HG02798 (cell line): ENCODE results near the gene HUWE1.
A peak's percentile ranks its signal among the peaks of the same experiment; 100 is the strongest.

Experiments used
- ATAC-seq: cut with Tn5 transposase; IDR thresholded peaks from one replicate; pipeline ENCODE4 v1.9.1; 2021; ENCODE audit warnings: mild to moderate bottlenecking; ENCODE audit not compliant: unreplicated experiment, poor library complexity

HUWE1 gene

GRCh38 chrX:53695946-53696549, 9.5 kb upstream of the HUWE1 start:
- no peak for ATAC-seq

- ATAC-seq: no peak
Observed at GRCh38 chrX:53694642-53695041, 8.1 kb upstream of the HUWE1 start.

DNA sequence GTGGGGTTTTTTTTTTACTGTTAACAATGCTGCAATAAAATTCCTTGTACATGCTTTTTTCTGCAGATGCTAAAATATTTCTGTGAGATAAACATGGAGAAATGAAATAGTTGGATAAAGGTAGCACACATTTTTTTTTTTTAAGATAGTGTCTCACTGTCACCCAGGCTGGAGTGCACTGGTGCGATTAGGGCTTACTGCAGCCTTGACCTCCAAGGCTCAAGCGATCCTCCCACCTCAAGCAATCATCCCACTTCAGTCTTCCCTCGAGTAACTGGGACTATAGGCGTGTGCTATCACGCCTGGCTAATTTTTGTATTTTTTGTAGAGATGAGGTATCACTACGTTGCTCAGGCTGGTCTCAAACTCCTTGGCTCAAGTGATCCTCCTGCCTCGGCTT, 1.8 kb upstream of the HUWE1 start:
- no peak for ATAC-seq

DNA sequence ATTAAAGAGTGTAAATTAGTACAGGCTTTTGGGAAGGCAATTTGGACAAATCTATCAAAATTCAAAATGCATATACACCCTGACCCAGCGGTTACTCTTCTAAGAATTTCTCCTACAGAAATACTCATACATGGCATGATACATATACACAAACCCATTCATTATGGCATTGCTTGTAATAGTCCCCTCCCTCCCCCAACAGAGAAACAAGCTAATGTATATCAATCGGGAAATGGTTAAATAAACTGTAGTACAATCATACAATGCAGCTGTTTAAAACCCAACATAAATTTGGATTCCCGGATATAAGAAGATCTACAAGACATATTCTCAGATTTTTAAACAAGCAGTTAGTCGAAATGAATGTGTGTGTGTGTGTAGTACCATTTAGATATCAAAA, 808 bp downstream of the HUWE1 start:
- no peak for ATAC-seq

GRCh38 chrX:53684415-53685192, 1.9 kb downstream of the HUWE1 start:
- ATAC-seq: no peak

GRCh38 chrX:53683556-53684414, 2.7 kb downstream of the HUWE1 start:
- ATAC-seq: peak; percentile 72

GRCh38 chrX:53682885-53683555, 3.5 kb downstream of the HUWE1 start:
- no peak for ATAC-seq

DNA sequence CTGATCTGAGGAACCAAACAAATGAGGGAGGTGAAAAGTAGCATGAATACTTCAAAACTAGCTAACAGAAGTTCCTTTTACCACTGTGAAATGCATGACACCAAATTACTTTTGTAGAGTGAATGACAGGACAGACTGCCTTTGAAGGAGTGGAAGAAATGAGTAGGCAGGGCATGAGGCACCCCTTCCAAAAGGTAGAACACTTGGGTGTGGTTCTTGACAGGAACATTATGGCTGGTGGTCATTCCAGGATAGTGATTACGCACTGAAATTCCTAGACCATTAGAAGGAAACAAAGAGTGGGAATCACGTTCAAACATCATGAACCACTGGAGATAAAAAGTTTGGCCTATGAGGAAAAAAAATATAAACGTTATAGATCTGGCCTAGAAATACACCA, 4.9 kb downstream of the HUWE1 start:
- ATAC-seq: no peak

DNA sequence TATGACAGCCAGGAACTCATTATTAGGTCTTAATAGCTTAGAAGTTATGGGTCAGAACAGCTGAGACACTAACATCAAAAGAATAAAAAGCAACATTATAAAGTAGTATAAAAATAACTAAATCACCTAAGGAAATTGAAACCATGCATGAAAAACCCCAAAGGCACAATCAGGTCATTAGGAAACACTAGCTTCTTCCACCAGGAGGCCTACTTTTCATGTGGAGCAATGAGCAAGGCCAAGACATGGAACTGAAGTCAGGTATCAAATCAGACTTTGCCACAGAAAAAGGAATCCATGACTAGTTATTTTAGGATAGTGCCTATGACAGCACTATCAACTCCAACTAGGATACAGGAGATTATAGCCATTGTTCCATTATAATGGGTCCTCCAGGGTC, 7.9 kb downstream of the HUWE1 start:
- ATAC-seq: no peak

DNA sequence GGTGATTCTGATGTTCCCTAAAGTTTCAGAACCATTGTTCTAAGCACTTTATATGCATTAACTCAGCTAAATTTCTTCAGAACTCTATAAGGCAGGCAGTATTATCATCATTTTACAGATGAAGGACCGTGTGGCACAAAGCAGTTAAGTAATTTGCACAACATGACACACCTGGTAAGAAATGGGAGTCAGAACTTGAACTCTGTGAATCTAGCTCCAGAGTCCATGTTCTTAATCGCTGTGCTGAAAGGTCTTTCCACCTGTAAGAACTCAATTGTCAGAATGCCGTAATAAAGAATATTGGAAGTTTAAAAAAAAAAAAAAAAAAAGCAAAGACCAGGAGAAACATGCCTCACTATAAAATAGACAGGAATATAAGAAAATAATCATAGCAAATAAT, 9.2 kb downstream of the HUWE1 start:
- no peak for ATAC-seq

- ATAC-seq: no peak
Observed at GRCh38 chrX:53674581-53674980, 11.9 kb downstream of the HUWE1 start.

GRCh38 chrX:53669258-53669657, 17.3 kb downstream of the HUWE1 start:
- ATAC-seq: no peak

DNA sequence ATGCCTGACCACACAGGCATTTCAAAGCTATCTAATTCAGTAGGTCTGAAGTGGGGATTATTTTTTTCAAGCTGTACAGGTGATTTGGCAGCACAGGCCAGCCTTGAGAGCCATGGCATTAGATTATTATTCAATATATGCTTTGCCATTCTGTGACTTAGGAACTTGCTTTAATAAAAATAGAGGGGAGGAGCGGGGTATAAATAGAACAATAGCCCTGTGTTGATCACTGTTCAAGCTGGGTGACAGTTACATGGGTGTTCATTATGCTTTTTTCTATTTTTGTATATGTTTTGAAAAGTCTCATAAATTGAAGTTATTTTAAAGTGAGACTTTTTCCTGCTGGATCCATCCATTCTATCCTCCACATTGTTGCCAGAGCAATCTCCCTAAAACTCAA, 20.3 kb downstream of the HUWE1 start:
- no peak for ATAC-seq

DNA sequence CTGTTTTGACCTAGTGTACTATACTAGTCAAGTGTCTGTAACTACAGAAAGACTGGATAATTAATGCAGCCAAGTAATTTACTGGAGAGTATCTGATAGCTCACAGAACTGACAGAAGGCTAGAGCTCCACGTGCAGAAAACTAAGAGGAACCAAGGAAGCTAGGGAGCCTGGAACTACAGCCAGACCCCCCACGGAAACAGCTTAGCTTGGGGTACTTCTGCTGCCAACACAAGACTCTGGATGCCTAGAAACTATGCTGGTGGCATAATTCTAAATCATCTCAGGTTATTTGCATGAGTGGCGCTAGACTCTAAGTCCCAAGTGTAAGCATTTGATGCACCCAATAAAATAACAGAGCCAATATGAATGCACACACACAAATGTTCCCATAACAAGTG, 26.5 kb downstream of the HUWE1 start:
- no peak for ATAC-seq

DNA sequence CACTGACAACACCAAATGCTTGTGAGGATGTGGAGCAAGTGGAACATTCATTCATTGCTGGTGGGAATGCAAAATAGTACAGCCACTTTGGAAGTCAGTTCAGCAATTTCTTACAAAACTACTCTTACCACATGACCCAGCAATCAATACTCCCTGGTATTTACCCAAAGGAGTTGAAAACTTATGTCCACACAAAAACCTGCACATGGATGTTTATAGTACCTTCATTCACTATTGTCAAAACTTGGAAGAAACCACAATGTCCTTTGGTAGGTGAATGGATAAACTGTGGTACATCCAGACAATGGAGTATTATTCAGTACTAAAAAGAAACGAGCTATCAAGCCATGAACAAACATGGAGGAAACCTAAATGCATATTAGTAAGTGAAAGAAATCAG, 27.5 kb downstream of the HUWE1 start:
- ATAC-seq: no peak

GRCh38 chrX:53656845-53657244, 29.7 kb downstream of the HUWE1 start:
- no peak for ATAC-seq

GRCh38 chrX:53654376-53654775, 32.1 kb downstream of the HUWE1 start:
- ATAC-seq: no peak

DNA sequence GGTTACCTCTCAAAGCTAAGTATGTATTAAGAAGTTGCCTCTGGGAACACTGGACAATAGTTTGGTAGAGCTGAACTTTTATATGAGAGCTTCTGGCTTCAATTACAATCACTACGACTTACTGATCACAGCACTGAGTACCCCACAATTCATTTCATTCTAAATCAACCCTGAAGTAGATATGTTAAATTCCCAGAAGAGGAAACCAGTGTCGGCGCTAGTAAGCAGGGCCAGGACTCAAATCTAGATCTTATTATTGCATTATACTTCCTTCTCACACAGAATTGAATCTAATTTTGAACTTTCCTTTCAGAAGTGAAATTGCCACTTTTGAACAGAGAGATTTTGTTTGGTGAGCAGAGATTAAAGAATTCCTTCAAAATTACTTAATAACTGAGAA, 41.8 kb downstream of the HUWE1 start:
- ATAC-seq: no peak

DNA sequence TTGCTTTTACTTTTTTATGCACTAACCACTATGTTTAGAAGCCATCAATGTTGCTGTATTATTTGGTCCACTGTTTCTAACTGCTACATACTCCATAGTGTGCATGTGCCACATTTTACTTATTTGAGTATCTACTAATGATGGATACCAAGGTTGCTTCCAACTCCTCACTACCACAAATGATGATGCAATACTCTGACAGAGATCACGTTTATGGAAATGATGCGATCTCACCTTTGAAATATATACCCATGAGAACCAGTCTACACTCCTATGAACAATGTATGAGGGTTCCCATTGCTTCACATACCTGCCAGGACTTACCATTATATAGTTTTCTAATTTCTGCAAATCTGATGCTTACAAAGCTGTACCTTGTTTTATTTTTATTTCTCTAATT, 44.2 kb downstream of the HUWE1 start:
- no peak for ATAC-seq

DNA sequence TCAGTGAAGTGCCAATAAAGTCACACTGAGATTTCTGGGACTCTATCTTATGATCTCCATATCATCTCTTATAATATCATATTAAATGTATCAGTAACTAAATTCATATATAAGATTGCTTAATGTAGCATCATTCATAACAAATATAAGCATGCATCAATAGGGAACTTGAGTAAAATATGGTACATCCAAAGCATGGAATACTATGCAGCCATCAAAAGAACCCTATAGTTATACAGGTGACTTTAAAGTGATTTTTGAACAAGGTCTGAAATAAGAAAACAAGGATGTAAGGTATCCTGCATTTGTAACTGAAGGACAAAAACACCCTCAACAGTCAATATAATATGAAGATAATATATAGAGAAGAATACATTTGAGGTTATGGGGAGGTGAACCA, 47.3 kb downstream of the HUWE1 start:
- ATAC-seq: no peak

- ATAC-seq: no peak
Observed at GRCh38 chrX:53637479-53637878, 49.0 kb downstream of the HUWE1 start.
